Dermis microvascular lymphatic vessel endothelial cell (primary cell): ENCODE measurements around the gene GOLIM4. TPM values are rescaled to one million over a fixed set of nuclear protein-coding genes. Genes with fewer than 3 reads are reported as not detected.

Source experiments
- DNase-seq, 2 donors: peaks; one replicate each; pipeline versions ENCODE4 v3.0.0 to v3.0.0-alpha.2; 2010; ENCODE audit warnings: low read depth in 2 of 2
- total RNA-seq: library from RNA; depleted of rRNA; stranded (reverse); fragments of >200 nt; gene quantifications from 2 replicates; pipeline ENCODE4 v1.2.1, GENCODE V29; 2014

Gene GOLIM4
- total RNA-seq, 1 donor from 2014 or later: 21.8 TPM

DNA sequence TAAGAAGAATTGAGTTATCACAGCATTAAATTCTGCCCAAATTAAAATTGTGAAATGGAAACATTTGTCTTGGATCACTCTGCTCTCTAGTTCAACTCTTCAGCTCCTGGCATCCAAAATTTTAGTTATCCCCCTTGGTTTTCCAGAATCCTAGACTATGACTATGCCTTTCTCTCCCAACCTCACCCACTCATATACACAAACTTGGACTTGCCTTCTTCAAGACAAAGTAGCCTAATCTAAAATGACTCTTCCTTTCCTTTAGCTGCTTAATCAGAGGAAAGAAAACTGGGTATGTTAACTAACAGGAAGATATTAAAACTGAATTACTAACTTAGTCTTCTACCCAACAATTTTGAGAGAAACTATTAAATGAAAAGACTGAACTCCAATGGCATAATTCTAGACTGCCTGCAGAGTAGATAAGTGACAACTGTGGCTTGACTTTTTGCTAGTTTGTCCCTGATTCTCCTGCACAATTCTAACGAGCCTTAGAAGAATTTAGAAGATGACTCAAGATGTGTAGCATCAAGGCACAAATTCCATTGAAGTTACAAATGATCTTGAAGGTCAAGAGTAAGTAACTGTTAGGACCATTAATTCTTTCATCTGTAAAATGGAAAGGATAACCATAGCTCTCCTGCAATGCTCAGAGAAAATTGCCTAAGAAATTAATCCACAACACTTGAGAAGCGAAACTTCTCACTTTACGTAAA lies 5.2 kb upstream of the GOLIM4 start:
- no peak for DNase-seq

DNA sequence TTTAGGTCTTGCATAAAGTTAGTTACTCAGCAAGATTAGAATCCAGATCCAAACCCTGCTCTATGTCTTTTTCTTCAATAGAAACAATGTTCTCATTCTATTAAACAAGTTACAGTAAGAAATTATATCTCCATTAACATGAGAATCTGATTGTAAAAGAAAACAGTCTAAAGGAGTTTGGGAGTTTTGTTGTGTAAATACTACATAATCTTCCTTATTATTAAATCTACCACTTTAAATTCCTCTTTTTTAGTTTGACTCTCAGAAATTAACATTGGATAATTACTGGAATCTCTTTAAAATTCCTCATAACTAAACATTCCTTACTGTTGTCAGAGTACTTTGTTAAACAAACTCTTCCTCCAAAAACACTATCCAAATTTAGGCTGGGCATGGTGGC lies 1.7 kb upstream of the GOLIM4 start:
- DNase-seq: no peak

GRCh38 chr3:168096210-168096652 lies 507 bp upstream of the GOLIM4 start:
- DNase-seq: peak; percentile 81 to 93

GRCh38 chr3:168094877-168095610 lies 680 bp downstream of the GOLIM4 start:
- DNase-seq: peak in 1 of 2 donors; percentile 74

DNA sequence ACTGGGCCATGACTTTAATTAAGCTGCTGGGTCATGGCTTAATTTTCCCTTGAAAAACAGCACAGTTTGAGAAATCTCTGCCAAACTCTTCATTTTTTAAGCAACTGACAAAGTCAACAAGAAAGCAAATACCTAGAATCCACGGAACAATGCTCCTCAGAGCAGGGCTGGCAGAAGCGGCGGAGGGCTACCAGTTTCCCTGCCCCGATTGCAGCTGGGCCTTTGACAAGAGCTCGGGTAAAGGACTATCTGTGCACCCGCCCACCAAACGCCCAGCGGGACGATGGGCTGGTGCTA lies 1.2 kb downstream of the GOLIM4 start:
- peak in 1 of 2 donors; percentile 37 for DNase-seq

GRCh38 chr3:168093790-168094189 lies 1.9 kb downstream of the GOLIM4 start:
- DNase-seq: no peak

DNA sequence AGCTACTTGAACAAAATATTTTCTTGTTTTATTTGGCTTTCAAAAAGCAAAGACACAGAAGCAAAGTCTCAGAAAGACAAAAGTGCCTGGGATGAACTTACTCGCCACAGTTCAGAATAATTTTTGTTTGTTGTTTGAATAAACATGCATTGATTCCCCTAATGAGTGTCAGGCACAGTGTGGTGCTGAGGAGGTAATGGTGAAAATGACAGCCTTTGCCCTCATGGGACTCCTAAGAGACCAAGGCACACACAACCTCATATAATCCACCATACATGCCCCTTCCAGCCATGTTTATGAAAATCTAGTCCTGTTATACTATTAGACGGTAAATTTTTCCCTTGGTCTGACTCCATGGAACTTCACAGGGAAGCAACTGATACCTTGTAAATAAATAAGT lies 2.5 kb downstream of the GOLIM4 start:
- no peak for DNase-seq

GRCh38 chr3:168091941-168092340 lies 3.8 kb downstream of the GOLIM4 start:
- no peak for DNase-seq

- DNase-seq: no peak
Measured at GRCh38 chr3:168091302-168091858, 4.3 kb downstream of the GOLIM4 start.

DNA sequence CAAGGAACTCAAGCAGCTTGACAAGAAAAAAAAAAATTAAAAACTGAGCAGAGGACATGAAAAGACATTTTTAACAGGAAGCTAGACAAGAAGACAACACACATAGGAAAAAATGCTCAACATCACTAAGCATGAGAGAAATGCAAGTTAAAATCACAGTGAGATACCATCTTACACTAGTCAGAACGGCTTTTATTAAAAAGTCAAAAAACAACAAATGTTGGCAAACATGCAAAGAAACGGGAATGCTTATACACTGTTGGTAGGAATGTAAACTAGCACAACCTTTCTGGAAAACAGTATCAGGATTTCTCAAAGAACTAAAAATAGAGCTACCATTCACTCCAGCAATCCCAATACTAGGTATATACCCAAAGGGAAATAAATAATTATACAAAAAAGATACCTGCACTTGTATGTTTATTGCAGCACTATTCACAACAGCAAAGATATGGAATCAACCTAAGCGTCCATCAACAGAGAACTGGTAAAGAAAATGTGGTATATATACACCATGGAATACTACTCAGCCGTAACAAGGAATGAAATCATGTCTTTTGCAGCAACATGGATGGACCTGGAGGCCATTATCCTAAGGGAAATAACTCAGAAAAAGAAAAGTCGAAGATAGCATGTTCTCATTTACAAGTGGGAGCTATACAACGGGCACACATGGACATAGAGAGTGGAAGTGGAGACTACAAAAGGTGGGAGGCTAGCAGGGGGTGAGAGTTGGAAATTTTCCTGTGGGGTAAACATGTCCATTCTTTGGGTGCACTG lies 5.2 kb downstream of the GOLIM4 start:
- no peak for DNase-seq

DNA sequence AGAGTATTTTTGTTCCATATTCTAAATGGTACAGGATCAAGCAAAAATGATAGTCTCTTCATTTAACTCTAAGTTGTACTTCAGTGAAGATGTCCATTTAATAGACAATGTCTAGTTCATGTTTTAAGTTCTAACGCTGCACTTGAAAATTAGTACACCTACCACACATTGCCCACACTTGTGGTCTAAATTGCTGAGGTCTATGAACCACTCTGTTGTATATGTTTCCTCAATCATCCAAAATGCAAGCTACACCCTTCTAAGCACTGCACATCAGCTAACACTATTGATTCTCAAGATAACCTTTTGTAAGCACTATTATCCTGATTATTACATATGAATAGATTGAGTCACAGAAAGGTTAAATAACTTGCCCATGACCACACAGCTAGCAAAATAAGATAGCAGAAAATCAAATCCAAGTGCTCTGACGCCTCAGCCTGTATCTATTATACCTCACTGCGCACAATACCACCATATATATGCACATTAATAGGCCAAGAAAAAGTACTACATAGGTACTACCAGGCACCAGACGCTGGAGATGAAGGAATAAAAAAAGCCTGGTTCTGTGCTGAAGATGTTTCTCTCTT lies 6.4 kb downstream of the GOLIM4 start:
- DNase-seq: no peak

DNA sequence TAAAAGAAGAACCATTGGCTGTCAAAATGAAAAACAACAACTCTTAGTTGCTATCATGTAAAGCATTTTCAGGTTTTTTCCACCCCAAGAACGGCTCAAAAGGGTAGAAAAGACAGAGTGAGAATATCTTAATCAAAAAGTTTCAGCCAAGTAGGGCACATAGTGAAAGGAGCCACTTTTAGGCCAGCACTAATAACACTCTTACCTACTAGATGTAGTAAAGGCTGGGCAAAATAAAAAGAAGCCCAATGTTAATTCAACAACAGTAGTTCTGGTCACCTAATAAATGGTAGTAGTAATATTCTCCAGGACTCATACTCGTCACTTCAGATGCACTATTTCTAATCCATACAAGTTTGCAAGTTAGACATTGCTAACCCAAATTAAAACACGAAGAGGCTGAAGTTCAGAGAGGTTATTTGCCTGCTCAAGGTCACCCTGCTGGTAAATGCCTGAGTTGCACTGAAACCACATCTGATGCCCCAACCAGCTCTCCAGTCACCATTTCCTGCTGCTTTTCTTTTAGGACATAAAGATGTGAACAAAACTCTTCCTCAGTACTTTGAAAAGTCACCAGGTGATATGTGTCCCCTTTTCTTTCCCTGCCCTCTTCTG lies 7.5 kb downstream of the GOLIM4 start:
- DNase-seq: no peak

- no peak for DNase-seq
Measured at GRCh38 chr3:168087539-168087938, 8.2 kb downstream of the GOLIM4 start.

GRCh38 chr3:168086541-168087260 lies 9.0 kb downstream of the GOLIM4 start:
- DNase-seq: peak in 1 of 2 donors; percentile 34

- peak in 1 of 2 donors; percentile 13 for DNase-seq
Measured at GRCh38 chr3:168085491-168086119, 10.1 kb downstream of the GOLIM4 start.

- peak in 1 of 2 donors; percentile 9 for DNase-seq
Measured at GRCh38 chr3:168083906-168084305, 11.8 kb downstream of the GOLIM4 start.

DNA sequence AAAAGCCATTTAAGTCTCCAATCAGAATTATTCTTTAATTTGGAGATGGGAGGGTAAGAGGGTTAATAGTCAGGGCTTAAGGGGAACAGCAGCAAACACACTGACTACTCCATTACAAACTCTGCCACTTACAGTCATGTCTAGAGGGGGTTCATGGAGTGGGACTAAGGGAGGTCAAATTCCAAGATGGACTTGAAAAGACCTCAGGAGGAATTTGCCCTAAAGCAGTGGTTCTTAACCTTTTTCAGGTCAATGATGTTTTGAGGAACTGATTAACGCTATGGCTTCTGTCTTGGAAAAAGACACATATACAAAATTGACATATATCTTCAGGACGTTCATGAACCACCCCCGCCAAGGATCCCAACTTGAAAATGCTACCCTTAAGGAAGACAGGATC lies 13.9 kb downstream of the GOLIM4 start:
- no peak for DNase-seq

GRCh38 chr3:168081171-168081771 lies 14.5 kb downstream of the GOLIM4 start:
- DNase-seq: no peak

DNA sequence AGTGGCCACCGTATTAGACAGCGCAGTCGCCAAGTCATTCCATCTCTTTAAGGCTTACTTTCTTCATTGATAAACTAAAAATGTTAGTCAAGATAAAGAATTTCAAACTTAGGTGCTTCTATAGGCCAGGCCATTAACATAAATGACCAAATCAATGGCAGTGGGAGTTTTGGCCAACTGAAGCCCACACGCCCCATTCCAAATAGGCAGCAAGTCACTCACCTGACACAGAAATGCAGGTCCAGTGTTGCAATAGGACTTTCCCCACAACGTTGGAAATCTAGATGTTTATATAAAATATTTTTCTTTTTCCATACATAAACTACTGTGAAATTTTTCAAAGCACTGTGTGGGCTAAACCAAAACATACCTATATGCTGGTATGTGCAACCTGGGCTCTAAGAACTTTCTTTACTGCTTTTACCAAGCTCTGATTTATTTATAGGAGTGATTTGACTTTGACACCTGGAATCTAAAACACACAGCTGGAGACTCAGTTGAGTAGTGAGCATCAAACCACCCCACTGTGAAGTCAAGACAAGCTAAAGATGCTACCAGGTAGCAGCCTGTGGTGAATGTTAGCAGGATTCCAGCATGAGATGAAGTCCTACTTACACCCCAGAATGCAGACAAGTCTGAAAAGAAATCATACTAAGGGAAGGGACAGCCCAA lies 15.1 kb downstream of the GOLIM4 start:
- no peak for DNase-seq
